Spleen (tissue), 7 donors: Measurements from ENCODE around the gene DNM3.

Experiments used
- CTCF ChIP-seq, 11 experiments: fragments of 200-600 bp in 7 of 11; fragments of 450-650 bp in 4 of 11; sonication (generic) in 4 of 11; IDR thresholded peaks in 8 of 11; conservative IDR thresholded peaks in 3 of 11; 1 replicate in 7 of 11; 2 replicates in 4 of 11; pipeline versions ENCODE4 v1.4.0 to v1.8.0; 2016 to 2021; ENCODE audit warnings: antibody characterized with exemption in 11 of 11, inconsistent platforms in 4 of 11, mild to moderate bottlenecking in 1 of 11
- POLR2A ChIP-seq, 3 donors: fragments of 450-650 bp; IDR thresholded peaks; one replicate each; pipeline ENCODE4 v1.5.1; 2017; ENCODE audit warnings: antibody characterized with exemption in 3 of 3, mild to moderate bottlenecking in 1 of 3
- POLR2AphosphoS5 ChIP-seq, 3 donors: sonication (generic); formaldehyde crosslinking; IDR thresholded peaks; one replicate each; pipeline ENCODE4 v1.5.1; 2017; ENCODE audit warnings: antibody characterized with exemption in 3 of 3
- donor health status: DM: no; HTN: no; CAD: no; lungs with moderate emphysema.
- donor health status: DM: no; HTN: no; CAD: no.
- donor health status: DM: no; HTN: no; CAD: no.

- TF ChIP-seq POLR2AphosphoS5 (IDR thresholded peaks at IDR 0.05): no peak
- TF ChIP-seq CTCF (IDR thresholded peaks at IDR 0.05 in 8 of 11, conservative IDR thresholded peaks at IDR 0.05 in 3 of 11): no peak
- TF ChIP-seq POLR2A (IDR thresholded peaks at IDR 0.05): no peak
These were observed 227.0 kb downstream of the DNM3 start for GRCh38 chr1:172068334-172068733.
